Measurements from ENCODE around the gene GLRX5.

Gene GLRX5

GRCh38 chr14:95498622-95499353 is 36.1 kb upstream of the GLRX5 start:
- peak overlapping the region; percentile 5; the same call in 1 of the 2 replicates for H3K27ac ChIP-seq
- no peak for TF ChIP-seq CTCF (conservative IDR thresholded peaks at IDR 0.05; ENCODE audit: low read depth)
- no peak for DNase-seq (ENCODE audit: low spot score)
- ChIA-PET POLR2A (ENCODE audit: low non-redundant PET) (no interaction called here), CTCF (no interaction called here)

- DNase-seq (ENCODE audit: low spot score) = no peak
- TF ChIP-seq CTCF (conservative IDR thresholded peaks at IDR 0.05; ENCODE audit: low read depth) = no peak
- CTCF ChIA-PET = no interaction called here
- POLR2A ChIA-PET (ENCODE audit: low non-redundant PET) = interaction anchor here (1.0 kb wide), 1 partner anchor 15 kb away, joined by 6 read pairs; no protein-coding TSS in a partner anchor
- peak overlapping the region; percentile 5; the same call in 1 of the 2 replicates for H3K27ac ChIP-seq
These were observed 35.5 kb upstream of the GLRX5 start for GRCh38 chr14:95499354-95499750.

- POLR2A ChIA-PET (ENCODE audit: low non-redundant PET) = interaction anchor here (1.0 kb wide), 1 partner anchor 14 kb away, joined by 6 read pairs; no protein-coding TSS in a partner anchor
- H3K27ac ChIP-seq = no peak overlapping the region
- no peak for TF ChIP-seq CTCF (conservative IDR thresholded peaks at IDR 0.05; ENCODE audit: low read depth)
- CTCF ChIA-PET = no interaction called here
- no peak for DNase-seq (ENCODE audit: low spot score)
These were observed 34.6 kb upstream of the GLRX5 start for GRCh38 chr14:95500201-95500681.

- no peak for DNase-seq (ENCODE audit: low spot score)
- H3K27ac ChIP-seq = peak overlapping the region; percentile 28; the same call in 1 of the 2 replicates
- POLR2A ChIA-PET (ENCODE audit: low non-redundant PET) = no interaction called here
- no peak for TF ChIP-seq CTCF (conservative IDR thresholded peaks at IDR 0.05; ENCODE audit: low read depth)
- CTCF ChIA-PET = interaction anchor here (0.5 kb wide), 1 partner anchor 21 kb away, joined by 4 read pairs; no protein-coding TSS in a partner anchor
These were observed 34.0 kb upstream of the GLRX5 start for GRCh38 chr14:95500772-95501401.

GRCh38 chr14:95502381-95502950 is 32.4 kb upstream of the GLRX5 start:
- H3K27ac ChIP-seq = no peak overlapping the region
- TF ChIP-seq CTCF (conservative IDR thresholded peaks at IDR 0.05; ENCODE audit: low read depth) = no peak
- DNase-seq (ENCODE audit: low spot score) = no peak
- POLR2A ChIA-PET (ENCODE audit: low non-redundant PET) = no interaction called here
- CTCF ChIA-PET = interaction anchor here (0.7 kb wide), 2 partner anchors 15 to 34 kb away, joined by 3 to 4 read pairs; no protein-coding TSS in a partner anchor

GRCh38 chr14:95503365-95504134 is 31.3 kb upstream of the GLRX5 start:
- POLR2A ChIA-PET (ENCODE audit: low non-redundant PET) = no interaction called here
- no peak overlapping the region for H3K27ac ChIP-seq

More at GRCh38 chr14:95503365-95504134, 31.3 kb upstream of the GLRX5 start:
- CTCF ChIA-PET = interaction anchor here (0.5 to 0.7 kb wide), 2 partner anchors 16 to 185 kb away, joined by 4 to 6 read pairs; no protein-coding TSS in a partner anchor
- DNase-seq (ENCODE audit: low spot score) = no peak
- TF ChIP-seq CTCF (conservative IDR thresholded peaks at IDR 0.05; ENCODE audit: low read depth) = no peak
